WTC11 (cell line): ENCODE data around the gene PIK3CA. TPM values are rescaled to one million over a fixed set of nuclear protein-coding genes. Genes with fewer than 3 reads are reported as not detected.

Experiments used
- ATAC-seq: fragments of 200-7000 bp; cut with Tn5 transposase; 2 replicates; pipeline ENCODE4 v1.10.0; 2021; ENCODE audit warnings: mild to moderate bottlenecking, moderate library complexity
- CTCF ChIA-PET: fragments of 300-600 bp; sonication (Branson Sonifier 250); formaldehyde crosslinking; loops from one replicate; lab custom pipeline; 2021; ENCODE audit warnings: antibody characterized with exemption; lab: Charles Lee
- POLR2A ChIA-PET: fragments of 350-600 bp; sonication (Branson Sonifier 250); formaldehyde crosslinking; loops from one replicate; lab custom pipeline; 2021; ENCODE audit warnings: antibody characterized with exemption; lab: Charles Lee
- DNase-seq: peaks from one replicate; pipeline ENCODE4 v3.0.0; 2021; ENCODE audit warnings: low spot score
- H3K27ac Mint-ChIP-seq: 2 replicates; pipeline ENCODE4 v1.8.0; 2021; ENCODE audit warnings: mixed read lengths
- H3K27me3 Mint-ChIP-seq: 2 replicates; pipeline ENCODE4 v1.8.0; 2021; ENCODE audit warnings: low read depth, mild to moderate bottlenecking, moderate library complexity, mixed read lengths
- H3K36me3 Mint-ChIP-seq: 2 replicates; pipeline ENCODE4 v1.8.0; 2021; ENCODE audit warnings: mixed read lengths
- H3K4me1 Mint-ChIP-seq: 2 replicates; pipeline ENCODE4 v1.8.0; 2022; ENCODE audit warnings: mixed read lengths
- H3K4me3 Mint-ChIP-seq: 2 replicates; pipeline ENCODE4 v1.8.0; 2021; ENCODE audit warnings: mild to moderate bottlenecking, moderate library complexity, mixed read lengths
- H3K9me3 Mint-ChIP-seq: 2 replicates; pipeline ENCODE4 v1.8.0; 2021; ENCODE audit warnings: mixed read lengths
- ATF1 ChIP-seq: sonication (generic); formaldehyde crosslinking; IDR thresholded peaks from 2 replicates; pipeline ENCODE4 v1.8.1; 2023; ENCODE audit warnings: mild to moderate bottlenecking, moderate library complexity, missing genetic modification reagents
- ELF4 ChIP-seq: sonication (generic); formaldehyde crosslinking; IDR thresholded peaks from 2 replicates; pipeline ENCODE4 v1.8.1; 2022; ENCODE audit warnings: low read depth, mild to moderate bottlenecking, moderate library complexity, missing genetic modification reagents
- ERG ChIP-seq: fragments of 250-450 bp; sonication (Bioruptor Pico); IDR thresholded peaks from 2 replicates; pipeline ENCODE4 v1.8.0; 2021; ENCODE audit warnings: mild to moderate bottlenecking
- GABPB1 ChIP-seq: sonication (generic); formaldehyde crosslinking; IDR thresholded peaks from 2 replicates; pipeline ENCODE4 v1.8.1; 2023; ENCODE audit warnings: mild to moderate bottlenecking, missing genetic modification reagents
- GTF2I ChIP-seq: fragments of 250-450 bp; sonication (Bioruptor Pico); conservative IDR thresholded peaks from 2 replicates; pipeline ENCODE4 v1.4.0; 2021; ENCODE audit warnings: mild to moderate bottlenecking
- HMGA2 ChIP-seq: fragments of 250-450 bp; sonication (Bioruptor Pico); IDR thresholded peaks from 2 replicates; pipeline ENCODE4 v1.4.0; 2021; ENCODE audit warnings: mild to moderate bottlenecking, moderate library complexity
- JAZF1 ChIP-seq: fragments of 250-450 bp; sonication (Bioruptor Pico); IDR thresholded peaks from 2 replicates; pipeline ENCODE4 v1.9.0; 2021; ENCODE audit warnings: moderate library complexity, mild to moderate bottlenecking, inconsistent platforms
- PRRX2 ChIP-seq: fragments of 250-450 bp; sonication (Bioruptor Pico); IDR thresholded peaks from 2 replicates; pipeline ENCODE4 v1.8.0; 2021; ENCODE audit warnings: mild to moderate bottlenecking
- RELA ChIP-seq: sonication (generic); formaldehyde crosslinking; IDR thresholded peaks from 2 replicates; pipeline ENCODE4 v1.8.1; 2022; ENCODE audit warnings: missing genetic modification reagents, mild to moderate bottlenecking, borderline replicate concordance
- USF2 ChIP-seq: sonication (generic); formaldehyde crosslinking; IDR thresholded peaks from 2 replicates; pipeline ENCODE4 v1.8.1; 2023; ENCODE audit warnings: mild to moderate bottlenecking, missing genetic modification reagents, moderate library complexity
- ZNF232 ChIP-seq: sonication (generic); formaldehyde crosslinking; IDR thresholded peaks from 2 replicates; pipeline ENCODE4 v1.8.0; 2022; ENCODE audit warnings: mild to moderate bottlenecking, missing genetic modification reagents
- ZNF317 ChIP-seq: sonication (generic); formaldehyde crosslinking; IDR thresholded peaks from 2 replicates; pipeline ENCODE4 v1.8.1; 2023; ENCODE audit warnings: low read depth, mild to moderate bottlenecking, moderate library complexity, missing genetic modification reagents, borderline replicate concordance
- total RNA-seq: library from RNA; stranded (reverse); gene quantifications from 3 replicates; pipeline ENCODE4 v1.2.3, GENCODE V29; 2021
- TF ChIP-seq, protein P1 (sequence below): sonication (generic); formaldehyde crosslinking; IDR thresholded peaks from 2 replicates; pipeline ENCODE4 v1.8.0; 2022; ENCODE audit warnings: mild to moderate bottlenecking, missing genetic modification reagents
- TF ChIP-seq, protein P2 (sequence below): sonication (generic); formaldehyde crosslinking; IDR thresholded peaks from 2 replicates; pipeline ENCODE4 v1.8.1; 2023; ENCODE audit warnings: mild to moderate bottlenecking, missing genetic modification reagents, moderate library complexity
- TF ChIP-seq, protein P3 (sequence below): sonication (generic); formaldehyde crosslinking; IDR thresholded peaks from 2 replicates; pipeline ENCODE4 v1.8.1; 2023; ENCODE audit warnings: mild to moderate bottlenecking, missing genetic modification reagents
- TF ChIP-seq, protein P4 (sequence below): sonication (generic); formaldehyde crosslinking; conservative IDR thresholded peaks from 2 replicates; pipeline ENCODE4 v1.8.1; 2022; ENCODE audit warnings: mild to moderate bottlenecking, missing genetic modification reagents
- TF ChIP-seq, protein P5 (sequence below): sonication (generic); formaldehyde crosslinking; IDR thresholded peaks from 2 replicates; pipeline ENCODE4 v1.8.0; 2022; ENCODE audit warnings: mild to moderate bottlenecking, missing genetic modification reagents

PIK3CA gene
- total RNA-seq, 1 experiment from 2014 or later = 10.1 TPM

DNA sequence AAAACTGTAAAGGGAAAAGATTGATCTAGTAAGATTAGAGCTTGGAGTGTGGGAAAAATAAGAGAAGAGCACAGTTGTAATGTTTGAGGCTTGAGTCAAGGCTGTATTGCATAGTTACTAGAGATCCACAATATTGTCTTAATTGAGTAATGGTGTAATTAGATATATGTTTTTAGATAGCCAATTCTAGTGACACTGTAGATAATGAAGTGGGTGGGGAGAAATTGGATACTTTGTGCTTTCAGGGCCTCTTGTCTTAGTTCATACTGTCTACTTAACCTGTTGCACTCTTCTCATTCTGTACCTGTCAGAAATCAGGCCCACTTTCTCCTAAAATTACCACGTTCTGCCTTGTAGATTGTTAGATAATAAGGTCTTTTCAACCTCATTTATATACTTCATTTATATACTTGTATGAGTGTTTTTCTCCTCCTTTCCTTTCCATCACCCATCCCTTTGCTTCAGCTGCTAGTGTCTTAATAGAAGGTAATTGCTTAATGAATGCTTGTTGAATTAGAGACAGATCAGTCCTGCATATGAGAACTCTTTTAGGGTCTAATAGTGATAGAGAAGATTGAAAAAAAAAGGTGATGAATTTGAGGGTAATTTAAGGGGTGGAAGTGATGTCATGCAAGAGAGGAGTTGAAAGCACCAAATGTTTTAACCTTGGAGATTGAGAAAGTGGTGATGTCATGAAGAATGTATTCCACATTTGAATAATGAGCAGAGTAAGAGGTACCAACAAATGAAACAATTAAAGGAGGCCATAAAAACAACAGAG is 32.0 kb downstream of the PIK3CA start (continued):
- TF ChIP-seq ERG (CRISPR knock-in tag) (no peak), HMGA2 (CRISPR knock-in tag) (no peak), GABPB1 (CRISPR knock-in tag) (no peak), GTF2I (CRISPR knock-in tag) (no peak), ELF4 (CRISPR knock-in tag) (no peak), ZNF232 (no peak), PRRX2 (no peak), JAZF1 (no peak)
- TF ChIP-seq, all 79 proteins: peak for 0

DNA sequence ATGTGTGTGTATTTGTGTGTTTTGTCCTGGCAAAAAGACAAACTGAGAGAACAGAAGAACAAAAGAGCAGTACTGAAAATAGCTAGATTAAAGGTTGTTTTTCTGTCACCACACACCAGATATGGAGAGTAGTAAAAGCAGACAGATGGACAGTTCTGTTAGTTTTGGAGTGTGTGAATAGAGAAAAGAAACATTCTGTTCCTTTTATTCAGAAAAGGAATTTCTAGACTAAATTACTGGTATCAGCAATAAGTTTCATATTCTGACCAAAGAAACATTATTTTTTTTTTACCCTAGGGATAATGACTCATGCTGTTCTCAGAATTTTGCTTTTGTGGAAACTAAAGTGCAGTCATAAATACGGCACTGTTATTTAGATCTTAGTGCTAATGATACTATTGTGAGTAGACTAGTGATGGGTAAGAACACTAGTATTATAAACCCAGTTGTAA is 32.9 kb downstream of the PIK3CA start:
- Mint-ChIP-seq H3K36me3 (no peaks in the 10 kb centered on the region), H3K4me3 (no peak overlapping the region), H3K27ac (no peak overlapping the region), H3K27me3 (no peaks in the 10 kb centered on the region), H3K4me1 (peaks cover 23% of the 10 kb centered on the region), H3K9me3 (no peaks in the 10 kb centered on the region)
- CTCF ChIA-PET = no interaction called here
- ATAC-seq (no peak), DNase-seq (no peak)
- TF ChIP-seq ERG (CRISPR knock-in tag) (no peak), ZNF317 (CRISPR knock-in tag) (no peak), USF2 (no peak), RELA (CRISPR knock-in tag) (no peak), ATF1 (CRISPR knock-in tag) (no peak)
- TF ChIP-seq, protein P1, sequence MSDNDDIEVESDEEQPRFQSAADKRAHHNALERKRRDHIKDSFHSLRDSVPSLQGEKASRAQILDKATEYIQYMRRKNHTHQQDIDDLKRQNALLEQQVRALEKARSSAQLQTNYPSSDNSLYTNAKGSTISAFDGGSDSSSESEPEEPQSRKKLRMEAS (CRISPR knock-in tag) = no peak
- TF ChIP-seq, protein P2, sequence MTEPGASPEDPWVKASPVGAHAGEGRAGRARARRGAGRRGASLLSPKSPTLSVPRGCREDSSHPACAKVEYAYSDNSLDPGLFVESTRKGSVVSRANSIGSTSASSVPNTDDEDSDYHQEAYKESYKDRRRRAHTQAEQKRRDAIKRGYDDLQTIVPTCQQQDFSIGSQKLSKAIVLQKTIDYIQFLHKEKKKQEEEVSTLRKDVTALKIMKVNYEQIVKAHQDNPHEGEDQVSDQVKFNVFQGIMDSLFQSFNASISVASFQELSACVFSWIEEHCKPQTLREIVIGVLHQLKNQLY (CRISPR knock-in tag) = no peak
- TF ChIP-seq, protein P3, sequence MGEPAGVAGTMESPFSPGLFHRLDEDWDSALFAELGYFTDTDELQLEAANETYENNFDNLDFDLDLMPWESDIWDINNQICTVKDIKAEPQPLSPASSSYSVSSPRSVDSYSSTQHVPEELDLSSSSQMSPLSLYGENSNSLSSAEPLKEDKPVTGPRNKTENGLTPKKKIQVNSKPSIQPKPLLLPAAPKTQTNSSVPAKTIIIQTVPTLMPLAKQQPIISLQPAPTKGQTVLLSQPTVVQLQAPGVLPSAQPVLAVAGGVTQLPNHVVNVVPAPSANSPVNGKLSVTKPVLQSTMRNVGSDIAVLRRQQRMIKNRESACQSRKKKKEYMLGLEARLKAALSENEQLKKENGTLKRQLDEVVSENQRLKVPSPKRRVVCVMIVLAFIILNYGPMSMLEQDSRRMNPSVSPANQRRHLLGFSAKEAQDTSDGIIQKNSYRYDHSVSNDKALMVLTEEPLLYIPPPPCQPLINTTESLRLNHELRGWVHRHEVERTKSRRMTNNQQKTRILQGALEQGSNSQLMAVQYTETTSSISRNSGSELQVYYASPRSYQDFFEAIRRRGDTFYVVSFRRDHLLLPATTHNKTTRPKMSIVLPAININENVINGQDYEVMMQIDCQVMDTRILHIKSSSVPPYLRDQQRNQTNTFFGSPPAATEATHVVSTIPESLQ (CRISPR knock-in tag) = no peak
- TF ChIP-seq, protein P4, sequence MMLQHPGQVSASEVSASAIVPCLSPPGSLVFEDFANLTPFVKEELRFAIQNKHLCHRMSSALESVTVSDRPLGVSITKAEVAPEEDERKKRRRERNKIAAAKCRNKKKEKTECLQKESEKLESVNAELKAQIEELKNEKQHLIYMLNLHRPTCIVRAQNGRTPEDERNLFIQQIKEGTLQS (CRISPR knock-in tag) = no peak
- TF ChIP-seq, protein P5, sequence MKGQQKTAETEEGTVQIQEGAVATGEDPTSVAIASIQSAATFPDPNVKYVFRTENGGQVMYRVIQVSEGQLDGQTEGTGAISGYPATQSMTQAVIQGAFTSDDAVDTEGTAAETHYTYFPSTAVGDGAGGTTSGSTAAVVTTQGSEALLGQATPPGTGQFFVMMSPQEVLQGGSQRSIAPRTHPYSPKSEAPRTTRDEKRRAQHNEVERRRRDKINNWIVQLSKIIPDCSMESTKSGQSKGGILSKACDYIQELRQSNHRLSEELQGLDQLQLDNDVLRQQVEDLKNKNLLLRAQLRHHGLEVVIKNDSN (CRISPR knock-in tag) = no peak
- POLR2A ChIA-PET = no interaction called here
